ENCODE data around the gene KRTAP9-1. TPM values are rescaled to one million over a fixed set of nuclear protein-coding genes. Genes with fewer than 3 reads are reported as not detected.

The KRTAP9-1 gene
- total and polyA plus RNA-seq, 2 donors: not detected

Small RNAs within 50 kb of the gene (small RNA-seq; reads per million reads assigned to genes)
- gene KRTAP4-17P: not detected

Other genes with a start within 250 kb of the KRTAP9-1 start
Only the 30 nearest of the 40 such genes appear.
- gene KRTAP1-4, start 159.7 kb upstream of the KRTAP9-1 start, total RNA-seq: not detected
- not detected for gene KRTAP1-4, start 159.7 kb upstream of the KRTAP9-1 start, polyA plus RNA-seq
- not detected for gene KRTAP1-3, start 155.0 kb upstream of the KRTAP9-1 start, total RNA-seq
- gene KRTAP1-3, start 155.0 kb upstream of the KRTAP9-1 start, polyA plus RNA-seq: not detected
- gene KRTAP1-1, start 148.4 kb upstream of the KRTAP9-1 start, total RNA-seq: not detected
- gene KRTAP1-1, start 148.4 kb upstream of the KRTAP9-1 start, polyA plus RNA-seq: not detected
- gene KRTAP2-1, start 142.6 kb upstream of the KRTAP9-1 start, total RNA-seq: not detected
- gene KRTAP2-1, start 142.6 kb upstream of the KRTAP9-1 start, polyA plus RNA-seq: not detected
- gene KRTAP2-2, start 134.7 kb upstream of the KRTAP9-1 start, total RNA-seq: not detected
- gene KRTAP2-2, start 134.7 kb upstream of the KRTAP9-1 start, polyA plus RNA-seq: not detected
- gene KRTAP2-3, start 129.8 kb upstream of the KRTAP9-1 start, total RNA-seq: not detected
- not detected for gene KRTAP2-3, start 129.8 kb upstream of the KRTAP9-1 start, polyA plus RNA-seq
- not detected for gene KRTAP2-4, start 124.0 kb upstream of the KRTAP9-1 start, total RNA-seq
- not detected for gene KRTAP2-4, start 124.0 kb upstream of the KRTAP9-1 start, polyA plus RNA-seq
- not detected for gene KRTAP4-7, start 105.7 kb upstream of the KRTAP9-1 start, total RNA-seq
- not detected for gene KRTAP4-7, start 105.7 kb upstream of the KRTAP9-1 start, polyA plus RNA-seq
- gene KRTAP4-8, start 91.7 kb upstream of the KRTAP9-1 start, total RNA-seq: not detected
- not detected for gene KRTAP4-8, start 91.7 kb upstream of the KRTAP9-1 start, polyA plus RNA-seq
- gene KRTAP4-16, start 87.7 kb upstream of the KRTAP9-1 start, total RNA-seq: not detected
- not detected for gene KRTAP4-16, start 87.7 kb upstream of the KRTAP9-1 start, polyA plus RNA-seq
- not detected for gene KRTAP4-9, start 84.5 kb upstream of the KRTAP9-1 start, total RNA-seq
- gene KRTAP4-9, start 84.5 kb upstream of the KRTAP9-1 start, polyA plus RNA-seq: not detected
- not detected for gene KRTAP4-11, start 71.5 kb upstream of the KRTAP9-1 start, total RNA-seq
- gene KRTAP4-11, start 71.5 kb upstream of the KRTAP9-1 start, polyA plus RNA-seq: not detected
- gene KRTAP4-12, start 65.7 kb upstream of the KRTAP9-1 start, total RNA-seq: not detected
- not detected for gene KRTAP4-12, start 65.7 kb upstream of the KRTAP9-1 start, polyA plus RNA-seq
- gene KRTAP4-6, start 49.3 kb upstream of the KRTAP9-1 start, total RNA-seq: not detected
- gene KRTAP4-6, start 49.3 kb upstream of the KRTAP9-1 start, polyA plus RNA-seq: not detected
- not detected for gene KRTAP4-5, start 40.1 kb upstream of the KRTAP9-1 start, total RNA-seq
- not detected for gene KRTAP4-5, start 40.1 kb upstream of the KRTAP9-1 start, polyA plus RNA-seq
- not detected for gene KRTAP4-4, start 29.1 kb upstream of the KRTAP9-1 start, total RNA-seq
- not detected for gene KRTAP4-4, start 29.1 kb upstream of the KRTAP9-1 start, polyA plus RNA-seq
- gene KRTAP4-3, start 21.7 kb upstream of the KRTAP9-1 start, total RNA-seq: not detected
- gene KRTAP4-3, start 21.7 kb upstream of the KRTAP9-1 start, polyA plus RNA-seq: not detected
- not detected for gene KRTAP4-2, start 11.7 kb upstream of the KRTAP9-1 start, total RNA-seq
- gene KRTAP4-2, start 11.7 kb upstream of the KRTAP9-1 start, polyA plus RNA-seq: not detected
- not detected for gene KRTAP4-1, start 5.0 kb upstream of the KRTAP9-1 start, total RNA-seq
- gene KRTAP4-1, start 5.0 kb upstream of the KRTAP9-1 start, polyA plus RNA-seq: not detected
- not detected for gene KRTAP9-2, start 36.8 kb downstream of the KRTAP9-1 start, total RNA-seq
- not detected for gene KRTAP9-2, start 36.8 kb downstream of the KRTAP9-1 start, polyA plus RNA-seq
- not detected for gene KRTAP9-3, start 42.6 kb downstream of the KRTAP9-1 start, total RNA-seq
- not detected for gene KRTAP9-3, start 42.6 kb downstream of the KRTAP9-1 start, polyA plus RNA-seq
- not detected for gene KRTAP9-8, start 48.1 kb downstream of the KRTAP9-1 start, total RNA-seq
- not detected for gene KRTAP9-8, start 48.1 kb downstream of the KRTAP9-1 start, polyA plus RNA-seq
- not detected for gene KRTAP9-4, start 59.8 kb downstream of the KRTAP9-1 start, total RNA-seq
- gene KRTAP9-4, start 59.8 kb downstream of the KRTAP9-1 start, polyA plus RNA-seq: not detected
- gene KRTAP9-9, start 65.5 kb downstream of the KRTAP9-1 start, total RNA-seq: not detected
- gene KRTAP9-9, start 65.5 kb downstream of the KRTAP9-1 start, polyA plus RNA-seq: not detected
- gene KRTAP9-6, start 75.5 kb downstream of the KRTAP9-1 start, total RNA-seq: not detected
- not detected for gene KRTAP9-6, start 75.5 kb downstream of the KRTAP9-1 start, polyA plus RNA-seq
- gene KRTAP9-7, start 85.8 kb downstream of the KRTAP9-1 start, total RNA-seq: not detected
- not detected for gene KRTAP9-7, start 85.8 kb downstream of the KRTAP9-1 start, polyA plus RNA-seq
- gene KRTAP29-1, start 113.0 kb downstream of the KRTAP9-1 start, total RNA-seq: not detected
- gene KRTAP29-1, start 113.0 kb downstream of the KRTAP9-1 start, polyA plus RNA-seq: not detected
- gene KRTAP16-1, start 119.4 kb downstream of the KRTAP9-1 start, total RNA-seq: not detected
- gene KRTAP16-1, start 119.4 kb downstream of the KRTAP9-1 start, polyA plus RNA-seq: not detected
- not detected for gene KRTAP17-1, start 125.8 kb downstream of the KRTAP9-1 start, total RNA-seq
- gene KRTAP17-1, start 125.8 kb downstream of the KRTAP9-1 start, polyA plus RNA-seq: not detected
- gene KRT33A, start 160.9 kb downstream of the KRTAP9-1 start, total RNA-seq: not detected
- not detected for gene KRT33A, start 160.9 kb downstream of the KRTAP9-1 start, polyA plus RNA-seq